NK-92 (cell line): ENCODE results near the gene LAG3.

Experiments used
- DNase-seq: peaks from one replicate; lab custom pipeline; 2025; ENCODE audit not compliant: unreplicated experiment; lab: John Stamatoyannopoulos, UW

Gene LAG3

DNA sequence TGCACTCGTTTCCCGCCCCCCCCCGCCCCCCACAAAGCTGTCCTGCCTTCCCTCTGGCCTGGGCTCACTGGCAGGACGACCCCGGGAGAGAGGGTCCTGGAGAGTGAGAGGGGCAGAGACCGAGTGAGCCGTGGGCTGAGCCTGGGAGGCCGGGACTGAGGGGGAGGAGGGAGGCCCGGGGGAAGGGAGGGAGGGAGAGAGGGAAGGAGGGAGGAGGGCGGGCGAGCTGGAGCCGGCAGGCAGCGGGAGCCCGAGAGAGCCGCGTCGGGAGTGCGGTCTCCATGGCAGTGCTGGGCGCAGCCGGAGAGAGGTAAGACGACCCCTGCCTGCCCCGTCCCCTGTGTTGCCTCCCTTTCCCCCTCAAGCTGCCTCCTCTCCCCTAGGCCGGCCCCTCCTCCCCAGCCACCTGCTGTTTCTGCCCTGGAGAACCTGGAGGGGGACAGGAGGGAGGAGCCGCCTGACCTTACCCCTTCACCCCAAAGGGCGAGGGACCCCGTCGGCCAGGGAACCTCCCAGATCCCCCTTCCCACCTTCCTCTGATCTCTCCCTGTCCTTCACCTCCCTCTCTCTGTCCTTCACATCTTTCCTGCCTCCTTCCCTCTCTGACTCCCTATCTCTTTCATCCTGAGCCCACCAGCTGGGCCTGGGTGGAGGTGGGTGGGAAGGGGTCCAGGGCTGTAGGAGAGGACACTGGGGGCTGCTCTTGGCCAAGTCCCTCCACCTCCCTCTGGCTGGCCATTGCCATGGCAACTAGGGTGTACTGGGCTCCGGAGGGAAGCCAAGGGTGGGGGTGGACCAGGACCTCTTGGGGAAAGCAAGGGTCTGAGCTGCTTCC, 49.5 kb downstream of the LAG3 start, which contains the start of gene GPR162:
Gene GPR162 (plus strand): TSS at position 231 of the 835 bp plus-strand sequence. CDS start 2,078 bp downstream, outside the sequence.
- DNase-seq = no peak

DNA sequence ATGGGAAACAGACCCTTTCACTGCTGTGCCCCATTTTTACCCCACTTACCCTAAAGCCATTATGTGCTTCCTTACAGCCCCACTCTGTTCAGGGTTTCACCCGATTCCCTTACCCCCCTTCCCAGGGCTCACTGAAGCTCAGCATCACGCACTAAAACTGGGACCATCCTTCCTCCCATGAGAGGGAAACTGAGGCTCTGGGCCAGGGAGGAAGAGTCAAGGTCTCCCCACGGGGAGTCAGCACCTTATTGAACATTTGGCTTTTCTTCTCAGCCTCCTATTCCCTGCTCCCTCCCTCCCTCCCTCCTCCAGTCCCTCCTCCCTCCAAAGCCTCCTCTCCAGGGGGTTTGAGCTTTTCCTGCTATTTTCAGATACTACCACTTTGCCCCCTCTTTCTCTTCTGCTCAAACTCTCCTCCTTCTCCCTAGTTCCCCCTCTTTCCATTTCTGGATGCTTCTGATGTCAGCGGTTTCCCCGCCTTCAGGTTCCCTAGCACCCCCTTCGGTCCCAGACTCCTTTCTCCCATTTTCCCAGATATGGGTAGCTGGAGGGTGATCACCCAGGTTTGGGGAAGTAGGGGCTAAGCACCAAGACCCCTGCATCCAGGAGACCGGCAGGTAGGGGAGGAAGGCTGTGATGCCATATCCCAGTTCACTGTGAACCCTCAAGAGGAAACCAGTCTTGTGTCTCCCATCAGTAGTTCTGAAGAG, 50.3 kb downstream of the LAG3 start:
- no peak for DNase-seq

DNA sequence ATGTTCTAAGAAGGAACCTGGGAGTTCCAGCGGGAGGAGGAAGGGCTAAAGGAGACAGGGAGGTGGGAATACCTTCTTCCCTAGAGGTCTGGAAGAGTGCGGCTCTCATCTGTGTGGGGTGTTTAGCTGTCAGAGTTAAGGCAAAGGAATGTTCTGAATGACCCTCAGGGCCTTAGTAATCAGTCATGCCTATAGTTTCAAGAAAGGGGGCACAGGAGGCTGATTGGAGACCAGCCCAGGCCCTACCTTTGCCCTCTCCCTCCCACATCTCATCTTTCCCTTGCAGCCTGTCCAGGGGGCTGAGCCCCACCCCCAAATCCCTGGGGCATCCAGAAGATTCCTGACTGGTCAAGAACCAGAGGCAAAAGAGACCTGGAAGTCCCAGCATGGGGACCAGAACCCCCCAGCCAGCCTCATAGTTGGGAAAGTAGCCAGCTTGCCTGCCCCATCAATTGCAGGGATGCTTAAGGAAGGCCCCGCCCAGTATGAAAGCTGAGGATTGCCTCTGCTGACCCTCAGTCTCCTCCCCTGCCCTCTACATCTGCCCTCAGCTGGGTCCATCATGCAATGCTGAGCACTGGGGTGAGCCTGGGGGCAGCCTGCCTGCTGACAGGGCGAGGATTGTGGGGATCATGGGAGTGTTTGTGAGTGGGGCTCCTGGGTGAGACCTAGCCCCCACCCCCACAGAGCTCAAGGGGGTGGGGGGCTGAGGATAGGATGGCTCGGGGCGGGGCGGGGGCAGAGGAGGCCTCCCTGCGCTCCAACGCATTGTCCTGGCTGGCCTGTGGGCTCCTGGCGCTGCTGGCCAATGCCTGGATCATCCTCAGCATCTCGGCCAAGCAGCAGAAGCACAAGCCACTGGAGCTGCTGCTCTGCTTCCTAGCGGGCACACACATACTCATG, 51.1 kb downstream of the LAG3 start:
- DNase-seq = no peak

DNA sequence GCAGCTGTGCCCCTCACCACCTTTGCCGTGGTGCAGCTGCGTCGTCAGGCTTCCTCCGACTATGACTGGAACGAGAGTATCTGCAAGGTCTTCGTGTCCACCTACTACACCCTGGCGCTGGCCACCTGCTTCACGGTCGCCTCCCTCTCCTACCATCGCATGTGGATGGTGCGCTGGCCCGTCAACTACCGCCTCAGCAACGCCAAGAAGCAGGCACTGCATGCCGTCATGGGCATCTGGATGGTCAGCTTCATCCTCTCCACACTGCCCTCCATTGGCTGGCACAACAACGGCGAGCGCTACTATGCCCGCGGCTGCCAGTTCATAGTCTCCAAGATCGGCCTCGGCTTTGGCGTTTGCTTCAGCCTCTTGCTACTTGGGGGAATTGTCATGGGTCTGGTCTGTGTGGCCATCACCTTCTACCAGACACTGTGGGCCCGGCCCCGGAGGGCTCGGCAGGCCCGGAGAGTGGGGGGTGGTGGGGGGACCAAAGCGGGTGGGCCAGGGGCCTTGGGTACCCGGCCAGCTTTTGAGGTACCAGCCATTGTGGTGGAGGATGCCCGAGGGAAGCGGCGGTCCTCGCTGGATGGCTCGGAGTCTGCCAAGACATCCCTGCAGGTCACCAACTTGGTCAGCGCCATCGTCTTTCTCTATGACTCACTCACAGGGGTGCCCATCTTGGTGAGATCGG, 51.9 kb downstream of the LAG3 start:
- DNase-seq = no peak

DNA sequence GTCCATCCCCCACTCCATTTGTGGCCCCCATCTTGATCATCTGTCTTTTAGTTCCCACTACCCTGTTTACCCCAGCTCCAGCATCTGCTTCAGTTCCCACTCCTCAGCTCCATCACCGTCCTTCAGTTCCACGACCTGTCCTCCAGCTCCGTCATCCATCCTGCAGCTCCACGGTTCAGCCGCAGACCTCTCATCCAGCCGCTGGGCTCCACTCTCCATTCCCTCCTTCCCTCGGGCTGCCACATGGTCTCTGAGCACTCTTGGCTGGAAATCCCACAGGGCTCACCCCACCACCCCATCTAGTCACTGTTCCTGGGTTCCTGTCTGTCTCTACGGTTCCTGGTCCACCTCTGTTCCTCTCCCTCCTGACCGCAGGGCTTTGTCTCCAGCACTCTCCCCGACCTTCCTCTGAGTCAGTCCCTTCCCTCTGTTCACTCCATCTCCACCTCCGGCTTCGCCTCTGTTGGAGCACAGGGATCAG, 52.6 kb downstream of the LAG3 start:
- DNase-seq = no peak

DNA sequence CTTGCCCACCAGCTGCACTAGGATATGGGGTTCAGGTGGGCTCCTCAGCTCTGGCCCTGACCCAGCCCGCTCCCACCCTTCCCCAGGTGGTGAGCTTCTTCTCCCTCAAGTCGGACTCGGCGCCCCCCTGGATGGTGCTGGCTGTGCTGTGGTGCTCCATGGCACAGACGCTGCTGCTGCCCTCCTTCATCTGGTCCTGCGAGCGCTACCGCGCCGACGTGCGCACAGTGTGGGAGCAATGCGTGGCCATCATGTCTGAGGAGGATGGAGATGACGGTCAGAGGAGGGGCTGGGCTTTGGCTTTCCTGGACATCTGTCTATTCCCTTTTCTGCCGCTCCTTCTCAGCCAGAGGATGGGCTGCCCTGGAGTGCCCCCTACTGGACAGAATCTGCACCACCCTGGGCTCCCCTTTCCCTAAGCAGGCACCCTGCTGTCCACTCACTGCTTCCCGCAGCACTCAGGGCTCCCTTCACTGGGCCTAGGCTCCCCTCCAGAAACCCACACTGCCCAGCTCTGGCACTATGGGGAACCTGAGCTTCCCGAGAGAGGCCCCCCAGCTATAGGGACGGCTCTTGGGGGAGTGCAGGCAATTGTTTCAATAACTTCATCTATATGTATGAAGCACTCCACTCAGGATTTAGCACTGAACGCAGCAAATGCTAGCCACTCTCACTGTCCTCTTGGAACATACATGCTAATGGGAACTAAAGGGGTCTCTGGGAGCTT, 53.2 kb downstream of the LAG3 start:
- DNase-seq = no peak

DNA sequence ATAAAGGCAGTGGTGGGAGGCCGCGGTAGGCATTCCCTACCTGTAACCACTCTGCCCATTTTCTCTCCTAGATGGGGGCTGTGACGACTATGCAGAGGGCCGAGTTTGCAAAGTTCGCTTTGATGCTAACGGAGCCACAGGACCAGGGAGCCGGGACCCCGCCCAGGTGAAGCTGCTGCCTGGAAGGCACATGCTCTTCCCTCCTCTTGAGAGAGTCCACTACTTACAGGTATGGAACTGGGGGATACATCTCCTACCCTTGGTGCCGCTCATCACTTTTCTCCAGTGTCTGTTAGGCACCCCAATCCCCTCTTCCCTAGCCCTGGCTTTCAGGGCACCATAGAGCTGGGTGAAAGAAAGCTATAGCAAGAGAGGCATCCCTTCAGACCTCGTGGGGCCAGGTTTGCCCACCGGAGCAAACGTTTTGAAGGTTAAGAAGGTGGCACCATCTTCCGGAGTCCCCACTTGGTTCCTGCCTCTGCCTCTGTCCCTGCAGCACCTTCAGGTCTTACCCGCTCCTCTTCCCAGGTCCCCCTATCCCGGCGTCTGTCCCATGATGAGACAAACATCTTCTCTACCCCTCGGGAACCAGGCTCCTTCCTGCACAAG, 53.9 kb downstream of the LAG3 start:
- DNase-seq = no peak

DNA sequence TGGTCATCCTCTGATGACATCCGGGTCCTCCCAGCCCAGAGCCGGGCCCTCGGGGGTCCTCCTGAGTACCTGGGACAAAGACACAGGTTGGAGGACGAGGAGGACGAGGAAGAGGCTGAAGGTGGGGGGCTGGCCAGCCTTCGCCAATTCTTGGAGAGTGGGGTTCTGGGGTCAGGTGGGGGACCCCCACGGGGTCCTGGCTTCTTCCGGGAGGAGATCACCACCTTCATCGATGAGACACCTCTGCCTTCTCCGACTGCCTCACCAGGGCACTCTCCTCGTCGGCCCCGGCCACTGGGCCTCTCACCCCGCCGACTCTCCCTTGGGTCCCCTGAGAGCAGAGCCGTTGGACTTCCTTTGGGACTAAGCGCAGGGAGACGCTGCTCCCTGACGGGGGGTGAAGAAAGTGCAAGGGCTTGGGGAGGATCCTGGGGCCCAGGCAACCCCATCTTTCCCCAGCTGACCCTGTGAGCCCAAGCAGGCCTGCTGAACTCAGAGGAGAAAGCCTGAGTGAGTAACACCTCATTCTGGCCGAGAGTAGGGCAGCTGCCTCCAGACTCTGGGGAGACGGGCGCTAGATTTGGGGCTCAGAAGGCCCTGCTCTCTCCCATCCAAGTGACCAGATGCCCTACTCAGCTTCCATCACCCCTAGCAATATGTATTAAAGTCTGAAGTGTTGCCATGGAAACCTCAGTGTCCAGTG, 54.6 kb downstream of the LAG3 start:
- DNase-seq = no peak

DNA sequence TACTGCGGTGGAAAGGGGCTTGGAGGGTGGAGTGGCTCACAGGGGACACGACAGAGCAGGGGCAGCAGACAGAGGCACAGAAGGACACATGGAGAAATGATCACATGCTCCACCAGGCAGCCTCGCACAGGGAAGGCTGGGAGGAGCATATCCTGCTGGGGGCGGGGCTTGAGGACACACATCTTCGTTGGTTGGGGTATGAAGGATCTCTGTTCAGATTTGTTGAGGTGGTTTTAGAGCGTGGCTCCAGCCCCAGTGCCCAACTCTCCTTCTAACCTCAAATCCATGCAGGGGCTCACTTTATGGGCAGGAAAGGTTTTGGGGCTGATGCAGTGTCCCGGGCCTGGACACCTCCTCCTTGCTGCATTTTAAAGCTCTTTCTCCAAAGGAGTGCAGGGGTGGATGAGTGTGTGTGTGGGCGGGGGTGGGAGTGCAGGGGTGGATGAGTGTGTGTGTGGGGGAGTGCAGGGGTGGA, 55.2 kb downstream of the LAG3 start:
- DNase-seq = no peak
